ENCODE measurements around the gene DIAPH3.

Gene DIAPH3

GRCh38 chr13:60012488-60012887, 151.2 kb downstream of the DIAPH3 start:
- DNase-seq = no peak

- no peak for DNase-seq
These were observed 154.2 kb downstream of the DIAPH3 start for GRCh38 chr13:60009300-60010253.

GRCh38 chr13:60001889-60002288, 161.8 kb downstream of the DIAPH3 start:
- no peak for DNase-seq

GRCh38 chr13:60000976-60001375, 162.8 kb downstream of the DIAPH3 start:
- DNase-seq = no peak

GRCh38 chr13:60000081-60000480, 163.6 kb downstream of the DIAPH3 start:
- no peak for DNase-seq

GRCh38 chr13:59997976-59998375, 165.8 kb downstream of the DIAPH3 start:
- no peak for DNase-seq

- no peak for DNase-seq
These were observed 167.2 kb downstream of the DIAPH3 start for GRCh38 chr13:59996461-59996980.

- DNase-seq = no peak
These were observed 172.3 kb downstream of the DIAPH3 start for GRCh38 chr13:59991395-59991794.

GRCh38 chr13:59982631-59983382, 180.9 kb downstream of the DIAPH3 start:
- no peak for DNase-seq

GRCh38 chr13:59979589-59979988, 184.1 kb downstream of the DIAPH3 start:
- DNase-seq = no peak

GRCh38 chr13:59978862-59979261, 184.9 kb downstream of the DIAPH3 start:
- DNase-seq = no peak

- DNase-seq = no peak
These were observed 186.9 kb downstream of the DIAPH3 start for GRCh38 chr13:59976856-59977255.

- no peak for DNase-seq
These were observed 187.8 kb downstream of the DIAPH3 start for GRCh38 chr13:59975807-59976435.

- DNase-seq = no peak
These were observed 192.9 kb downstream of the DIAPH3 start for GRCh38 chr13:59970847-59971246.

GRCh38 chr13:59963827-59964226, 199.9 kb downstream of the DIAPH3 start:
- peak; percentile 7 for DNase-seq

- DNase-seq = no peak
These were observed 200.3 kb downstream of the DIAPH3 start for GRCh38 chr13:59963383-59963782.

GRCh38 chr13:59962343-59962742, 201.4 kb downstream of the DIAPH3 start:
- no peak for DNase-seq

- no peak for DNase-seq
These were observed 203.0 kb downstream of the DIAPH3 start for GRCh38 chr13:59960683-59961082.

GRCh38 chr13:59957438-59957837, 206.3 kb downstream of the DIAPH3 start:
- DNase-seq = no peak

GRCh38 chr13:59954601-59955000, 209.1 kb downstream of the DIAPH3 start:
- peak; percentile 10 for DNase-seq

GRCh38 chr13:59951011-59951410, 212.7 kb downstream of the DIAPH3 start:
- no peak for DNase-seq

- no peak for DNase-seq
These were observed 213.5 kb downstream of the DIAPH3 start for GRCh38 chr13:59950266-59950665.

GRCh38 chr13:59948686-59949085, 215.0 kb downstream of the DIAPH3 start:
- DNase-seq = no peak
